SU-DHL-6 (cell line): ENCODE data around the gene RAP1B.

Experiments used
- H2AFZ ChIP-seq: fragments of 200-600 bp; sonication (generic); 2 replicates; pipeline ENCODE4 v1.6.1; 2014; ENCODE audit warnings: low read depth, mild to moderate bottlenecking, moderate library complexity, mixed read lengths, antibody characterized with exemption, low read length; ENCODE audit not compliant: severe bottlenecking
- H3F3A ChIP-seq: fragments of 200-600 bp; shearing (Covaris generic); 2 replicates; pipeline ENCODE4 v1.6.0; 2016; ENCODE audit warnings: antibody characterized with exemption, mild to moderate bottlenecking; ENCODE audit not compliant: insufficient read depth
- H3K27ac ChIP-seq: fragments of 200-600 bp; sonication (generic); 2 replicates; pipeline ENCODE4 v1.5.1; 2016; ENCODE audit warnings: low read depth, mild to moderate bottlenecking, low read length, moderate library complexity, mixed read lengths
- H3K27me3 ChIP-seq: fragments of 200-600 bp; sonication (generic), shearing (Covaris generic); 2 replicates; pipeline ENCODE4 v1.6.0; 2014; ENCODE audit warnings: mild to moderate bottlenecking, low read length
- H3K36me3 ChIP-seq: fragments of 200-600 bp; sonication (generic); 2 replicates; pipeline ENCODE4 v1.6.1; 2014; ENCODE audit warnings: mild to moderate bottlenecking, low read length, mixed read lengths
- H3K4me2 ChIP-seq: fragments of 300-600, 200-600 bp; shearing (Covaris generic), sonication (generic); 2 replicates; pipeline ENCODE4 v1.6.0; 2014; ENCODE audit warnings: low read length, low read depth, mild to moderate bottlenecking; ENCODE audit not compliant: poor library complexity, severe bottlenecking
- H3K4me3 ChIP-seq: fragments of 200-600 bp; sonication (generic); 2 replicates; pipeline ENCODE4 v1.5.1; 2014; ENCODE audit warnings: antibody characterized with exemption, low read length, mild to moderate bottlenecking, mixed read lengths; ENCODE audit not compliant: insufficient read depth, poor library complexity, severe bottlenecking
- H3K79me2 ChIP-seq: fragments of 200-600 bp; sonication (generic); 2 replicates; pipeline ENCODE4 v1.6.1; 2014; ENCODE audit warnings: mild to moderate bottlenecking, low read length, moderate library complexity; ENCODE audit not compliant: insufficient read depth
- H3K9ac ChIP-seq: fragments of 200-600 bp; sonication (generic); 2 replicates; pipeline ENCODE4 v1.7.0; 2014; ENCODE audit warnings: mild to moderate bottlenecking, low read length
- H3K9me2 ChIP-seq: fragments of 200-600 bp; sonication (generic); replicated peaks from 2 replicates; pipeline ENCODE4 v1.6.1; 2014; ENCODE audit warnings: low read length; ENCODE audit not compliant: insufficient read depth
- H3K9me3 ChIP-seq: fragments of 200-600 bp; sonication (generic); 2 replicates; pipeline ENCODE4 v1.6.1; 2014; ENCODE audit warnings: low read length, mixed read lengths; ENCODE audit not compliant: insufficient read depth
- H4K20me1 ChIP-seq: fragments of 200-600 bp; sonication (generic); 2 replicates; pipeline ENCODE4 v1.6.1; 2014; ENCODE audit warnings: low read depth, mild to moderate bottlenecking, antibody characterized with exemption, low read length, moderate library complexity, mixed read lengths
- CTCF ChIP-seq: fragments of 200-600 bp; sonication (generic); IDR thresholded peaks from one replicate; pipeline ENCODE4 v1.5.1; 2017; ENCODE audit warnings: antibody characterized with exemption, mild to moderate bottlenecking, low read length, moderate library complexity; ENCODE audit not compliant: insufficient read depth, poor library complexity, severe bottlenecking
- EZH2phosphoT487 ChIP-seq: fragments of 200-600 bp; sonication (generic), shearing (Covaris generic); conservative IDR thresholded peaks from 2 replicates; pipeline ENCODE4 v1.6.1; 2018; ENCODE audit warnings: mild to moderate bottlenecking, antibody characterized with exemption, low read length, moderate library complexity, mixed read lengths

The RAP1B gene

GRCh38 chr12:68612202-68612601 is 1.5 kb downstream of the RAP1B start:
- Histone ChIP-seq H3K79me2 (peaks cover 60% of the 10 kb centered on the region), H3K9me2 (no peaks in the 10 kb centered on the region), H2AFZ (no peak overlapping the region), H3K36me3 (no peaks in the 10 kb centered on the region), H3K27me3 (no peaks in the 10 kb centered on the region), H3K9me3 (no peaks in the 10 kb centered on the region), H4K20me1 (peaks cover 29% of the 10 kb centered on the region), H3K27ac (peak overlapping the region; percentile 87), H3K9ac (peak overlapping the region; percentile 91), H3K4me3 (peak overlapping the region; percentile 99), H3K4me2 (peak overlapping the region; percentile 95), H3F3A (peaks cover 16% of the 10 kb centered on the region; the same call in 1 of the 2 replicates)
- no peak for TF ChIP-seq EZH2phosphoT487
- TF ChIP-seq CTCF = no peak

GRCh38 chr12:68612697-68613096 is 2.0 kb downstream of the RAP1B start:
- no peaks in the 10 kb centered on the region for H3K36me3 ChIP-seq
- peak overlapping the region; percentile 95 for H3K4me2 ChIP-seq
- TF ChIP-seq EZH2phosphoT487 (no peak), CTCF (no peak)
- H3K4me3 ChIP-seq = peak overlapping the region; percentile 99
- no peak overlapping the region for H2AFZ ChIP-seq
- peaks cover 33% of the 10 kb centered on the region for H4K20me1 ChIP-seq
- H3K79me2 ChIP-seq = peaks cover 65% of the 10 kb centered on the region
- peak overlapping the region; percentile 87 for H3K27ac ChIP-seq
- H3K9ac ChIP-seq = peak overlapping the region; percentile 91
- H3K9me3 ChIP-seq = no peaks in the 10 kb centered on the region
- no peaks in the 10 kb centered on the region for H3K9me2 ChIP-seq
- no peaks in the 10 kb centered on the region for H3K27me3 ChIP-seq
- H3F3A ChIP-seq = peaks cover 20% of the 10 kb centered on the region; the same call in 1 of the 2 replicates

- peak overlapping the region; percentile 91 for H3K9ac ChIP-seq
- H3K9me2 ChIP-seq = no peaks in the 10 kb centered on the region
These were observed 2.7 kb downstream of the RAP1B start for GRCh38 chr12:68613209-68613904.

More at GRCh38 chr12:68613209-68613904, 2.7 kb downstream of the RAP1B start:
- no peaks in the 10 kb centered on the region for H3K27me3 ChIP-seq
- peaks cover 34% of the 10 kb centered on the region for H4K20me1 ChIP-seq
- H3K36me3 ChIP-seq = no peaks in the 10 kb centered on the region
- no peaks in the 10 kb centered on the region for H3K9me3 ChIP-seq
- peak overlapping the region; percentile 87 for H3K27ac ChIP-seq
- peaks cover 72% of the 10 kb centered on the region for H3K79me2 ChIP-seq
- TF ChIP-seq CTCF (no peak), EZH2phosphoT487 (no peak)
- H3K4me3 ChIP-seq = peak overlapping the region; percentile 99
- H3K4me2 ChIP-seq = peak overlapping the region; percentile 95
- no peak overlapping the region for H2AFZ ChIP-seq
- H3F3A ChIP-seq = peaks cover 20% of the 10 kb centered on the region; the same call in 1 of the 2 replicates
